NAMALWA (cell line): ENCODE data around the gene GON4L.
A peak's percentile ranks its signal among the peaks of the same experiment; 100 is the strongest.
"Not testable (repeated sequence)": the region's sequence is repeated elsewhere in the genome, so short reads cannot be mapped to it uniquely, and the experiment has no call there.

ENCODE experiments used
- DNase-seq: peaks from one replicate; pipeline ENCODE4 v3.0.0-alpha.2; 2015; ENCODE audit warnings: low spot score

Gene GON4L

DNA sequence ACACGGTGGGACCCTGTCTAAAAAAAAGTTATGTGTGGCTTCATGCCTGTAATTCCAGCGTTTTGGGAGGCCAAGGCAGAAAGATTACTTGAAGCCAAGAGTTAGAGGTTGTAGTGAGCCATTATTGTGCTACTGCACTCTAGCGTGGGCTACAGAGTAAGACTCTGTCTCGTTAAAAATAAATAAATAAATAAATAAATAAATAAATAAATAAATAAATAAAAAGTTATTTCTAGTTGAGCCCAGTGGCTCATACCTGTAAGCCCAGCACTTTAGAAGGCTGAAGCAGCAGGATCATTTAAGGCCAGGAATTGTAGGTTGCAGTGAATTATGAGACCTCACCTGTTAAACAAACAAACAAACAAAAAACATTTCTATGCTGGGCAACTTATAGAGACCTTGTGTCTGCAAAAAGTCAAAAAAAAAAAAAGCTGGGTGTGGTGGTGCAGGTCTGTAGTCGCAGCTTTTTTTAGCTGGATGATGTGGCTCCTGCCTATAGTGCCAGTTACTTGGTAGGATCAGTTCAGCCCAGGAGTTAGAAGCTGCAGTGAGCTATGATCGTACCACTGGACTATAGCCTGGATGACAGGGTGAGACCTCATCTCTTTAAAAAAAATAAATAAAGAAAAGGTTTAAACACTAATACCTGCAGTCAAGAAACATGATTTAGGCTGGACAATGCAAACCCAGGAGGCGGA, 25.6 kb downstream of the GON4L start:
- DNase-seq = no peak

DNA sequence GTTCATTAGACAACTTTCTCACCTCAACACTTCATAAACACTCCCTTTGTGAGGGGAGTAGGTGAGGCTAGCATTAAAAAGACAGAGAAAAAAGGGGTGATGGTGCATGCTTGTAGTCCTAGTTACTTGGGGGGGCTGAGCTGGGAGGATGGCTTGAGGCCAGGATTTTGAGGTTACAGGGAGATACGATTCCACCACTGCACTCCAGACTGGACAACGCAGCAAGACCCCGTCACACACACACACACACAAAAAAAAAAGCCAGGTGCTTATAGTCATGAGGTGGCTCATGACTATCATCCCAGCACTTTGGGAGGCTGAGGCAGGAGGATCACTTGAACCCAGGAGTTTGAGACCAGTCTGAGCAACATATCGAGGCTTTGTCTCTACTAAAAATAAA, 29.6 kb downstream of the GON4L start:
- DNase-seq = no peak

DNA sequence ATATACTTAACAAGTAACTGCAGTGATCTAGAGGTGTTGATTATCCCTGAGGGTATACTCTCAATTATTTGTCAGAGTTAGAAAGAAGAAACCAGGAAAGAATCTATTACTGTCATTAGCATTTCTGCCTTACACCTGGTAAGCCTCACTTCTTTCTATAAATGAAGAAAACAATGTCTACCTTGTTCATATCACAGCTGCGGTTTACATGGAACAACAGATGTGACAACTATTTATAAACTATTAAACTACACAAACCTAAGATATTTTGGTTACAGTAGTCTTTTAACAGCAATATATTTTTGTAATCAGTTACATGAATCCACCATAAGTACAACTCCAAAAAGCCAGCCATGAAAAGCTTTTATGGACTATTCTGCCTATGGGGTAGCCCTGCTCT, 40.7 kb downstream of the GON4L start:
- DNase-seq = peak; percentile 27

DNA sequence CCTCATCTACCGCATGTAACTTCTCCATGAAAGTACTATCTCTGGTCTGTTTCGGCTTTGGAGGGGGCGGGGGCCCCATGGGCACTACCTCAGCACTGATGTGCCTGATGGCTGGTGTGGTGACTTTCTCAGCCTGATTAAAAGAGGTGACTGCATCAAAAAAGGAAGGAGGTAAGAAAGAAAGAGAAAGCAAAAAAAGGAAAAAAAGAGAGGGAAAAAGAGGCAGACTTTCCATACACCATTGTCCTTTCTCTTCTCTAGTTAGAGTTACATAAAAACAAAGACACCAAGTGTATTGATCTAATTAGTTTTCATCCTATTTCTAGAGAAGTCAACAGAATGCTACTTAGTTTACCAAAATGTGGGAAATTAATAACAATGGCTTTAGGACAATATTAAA, 43.3 kb downstream of the GON4L start:
- DNase-seq = no peak

DNA sequence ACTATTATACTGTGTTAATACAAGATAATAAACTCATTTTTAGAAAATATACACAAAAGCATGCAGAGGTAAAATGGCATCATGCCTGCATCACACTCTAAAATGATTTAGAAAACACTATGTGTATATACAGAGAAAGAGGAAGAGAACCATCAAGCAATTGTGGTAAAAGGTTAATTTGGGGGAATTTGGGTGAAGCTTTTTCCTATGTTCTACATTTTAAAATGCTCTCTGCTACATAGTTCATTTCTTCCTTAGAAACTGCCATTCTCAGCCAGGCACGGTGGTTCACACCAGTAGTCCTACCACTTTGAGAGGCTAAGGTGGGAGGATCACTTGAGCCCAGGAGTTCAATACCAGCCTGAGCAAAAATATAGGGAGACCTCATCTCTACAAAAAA, 44.1 kb downstream of the GON4L start:
- DNase-seq = no peak

DNA sequence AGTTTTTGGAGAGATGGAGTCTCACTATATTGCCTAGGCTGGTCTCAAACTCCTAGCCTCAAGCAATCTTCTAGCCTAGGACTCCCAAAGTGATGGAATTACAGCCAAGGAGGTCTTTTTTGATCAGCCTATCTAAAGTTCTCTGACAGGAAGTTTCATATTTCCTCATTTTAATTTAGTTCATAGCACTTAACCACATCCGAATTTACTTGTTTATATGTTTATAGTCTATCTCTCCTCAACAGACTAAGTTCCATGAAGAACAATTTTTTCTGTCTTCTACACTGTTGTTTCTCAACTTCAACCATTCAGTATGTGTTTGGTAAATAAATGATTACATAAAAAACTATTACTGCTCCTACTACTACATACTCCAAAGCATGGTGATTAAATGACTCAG, 47.9 kb downstream of the GON4L start:
- DNase-seq = no peak

DNA sequence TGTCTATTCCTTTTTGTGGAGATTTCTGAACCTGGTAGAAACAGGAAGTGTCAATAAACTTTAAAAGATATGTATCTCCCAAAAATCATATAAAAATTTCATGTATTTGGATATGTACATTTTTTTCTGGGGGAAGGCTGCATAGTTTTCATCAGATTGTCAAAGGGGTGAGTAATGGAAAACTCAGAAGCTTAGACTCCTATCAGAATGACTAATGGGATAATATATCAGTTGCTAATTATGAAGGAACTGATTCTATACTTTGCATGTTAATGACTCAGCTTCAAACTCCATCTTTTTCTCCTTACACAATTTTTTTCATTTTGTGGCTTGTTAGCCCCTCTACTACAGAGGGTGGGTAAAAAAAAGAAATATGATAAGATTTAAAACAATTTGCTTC, 55.9 kb downstream of the GON4L start:
- DNase-seq = no peak

DNA sequence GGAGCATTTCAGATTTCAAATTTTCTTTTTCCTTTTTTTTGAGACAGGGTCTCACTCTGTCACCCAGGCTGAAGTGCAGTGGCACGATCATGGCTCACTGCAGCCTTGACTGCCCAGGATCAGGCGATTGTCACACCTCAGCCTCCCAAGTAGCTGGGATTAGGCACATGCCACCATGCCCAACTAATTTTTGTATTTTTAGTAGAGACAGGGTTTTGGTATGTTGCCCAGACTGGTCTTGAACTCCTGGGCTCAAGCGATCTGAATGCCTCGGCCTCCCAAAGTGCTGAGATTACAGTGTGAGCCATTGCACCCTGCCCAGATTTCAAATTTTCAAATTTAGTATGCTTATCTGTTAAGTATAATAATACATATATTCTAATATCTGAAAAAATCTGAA, 61.4 kb downstream of the GON4L start:
- DNase-seq = not testable (repeated sequence)

DNA sequence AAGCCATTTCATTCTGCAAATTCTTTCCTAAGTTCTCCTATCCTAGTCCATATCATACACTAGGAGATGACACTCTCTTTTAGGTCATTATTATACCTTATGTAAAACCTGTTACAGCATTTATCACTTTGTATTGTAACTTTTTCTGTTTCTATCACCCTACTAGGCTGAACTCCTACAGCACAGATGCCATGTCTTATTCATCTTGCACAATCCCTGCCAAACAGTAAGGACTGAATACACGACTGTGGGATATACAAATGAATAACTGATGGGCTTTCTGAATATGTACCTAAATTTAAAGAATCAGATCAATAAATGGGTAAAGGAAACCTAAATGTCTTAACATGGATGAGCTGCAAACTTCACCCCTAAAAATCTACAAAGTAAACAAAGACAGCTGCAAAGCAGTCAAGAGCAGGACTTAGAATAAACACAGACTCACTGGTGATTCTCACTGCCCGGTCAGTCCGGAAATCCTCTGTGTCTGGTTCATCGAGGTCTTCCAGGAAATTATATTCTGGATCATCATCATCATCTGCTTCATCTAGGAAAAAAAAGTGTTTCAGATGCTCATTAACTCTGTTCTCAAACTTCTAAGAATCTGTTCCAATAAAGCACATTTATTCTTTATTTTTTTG, 62.3 kb downstream of the GON4L start:
- DNase-seq = no peak

DNA sequence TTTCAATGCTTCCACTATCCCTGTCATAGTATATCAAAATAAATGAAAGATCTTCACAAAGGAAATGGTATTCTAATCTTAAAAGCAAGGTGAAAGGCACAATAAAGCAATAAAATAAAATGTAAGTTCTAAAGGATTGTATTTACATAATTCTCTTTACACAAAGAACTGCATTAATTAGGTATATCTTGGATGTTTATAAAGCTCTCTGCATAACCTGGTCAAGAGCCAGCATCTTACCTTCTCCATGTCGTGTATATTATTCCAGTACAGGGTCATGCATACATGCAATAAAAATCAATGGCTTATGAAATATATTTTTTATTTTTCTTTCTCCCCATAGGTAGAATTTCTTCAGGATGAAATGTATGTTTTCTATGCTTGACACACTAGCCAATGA, 63.8 kb downstream of the GON4L start:
- DNase-seq = no peak

DNA sequence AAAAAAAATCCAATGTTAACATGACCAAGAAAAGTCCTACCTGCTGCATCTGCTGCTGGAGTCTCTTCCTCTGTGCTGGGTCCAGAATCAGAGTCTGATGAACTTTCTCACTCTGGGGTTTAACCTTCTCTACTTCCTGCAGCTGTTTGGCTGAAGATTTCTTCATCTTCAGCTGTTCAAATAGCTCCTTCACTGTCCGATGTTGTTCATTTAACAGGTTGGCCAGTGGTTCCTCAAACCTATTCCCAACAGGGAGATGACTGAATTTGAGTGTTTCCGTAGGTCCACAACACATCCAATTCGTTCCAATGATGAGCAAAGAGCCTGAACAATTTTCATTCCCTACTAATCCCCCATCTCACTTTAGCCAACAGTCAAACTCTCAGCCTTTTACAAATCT, 79.4 kb downstream of the GON4L start:
- DNase-seq = no peak

DNA sequence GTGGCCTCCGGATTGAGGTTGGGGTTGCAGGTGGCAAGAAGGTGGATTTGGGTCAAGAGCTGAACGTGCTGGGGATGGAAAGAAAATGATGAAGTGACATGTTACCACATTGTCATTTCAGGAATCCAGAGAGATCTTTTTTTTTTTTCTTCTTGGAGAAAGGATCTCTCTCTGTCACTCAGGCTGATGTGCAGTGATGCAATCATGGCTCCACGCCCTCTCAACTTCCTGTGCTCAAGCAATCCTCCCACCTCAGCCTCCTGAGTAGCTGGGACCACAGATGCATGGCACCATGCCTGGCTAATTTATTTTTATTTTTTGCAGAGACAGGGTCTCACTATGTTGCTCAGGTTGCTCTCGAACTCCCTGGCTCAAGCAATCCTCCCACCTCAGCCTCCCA, 80.6 kb downstream of the GON4L start:
- no peak for DNase-seq

DNA sequence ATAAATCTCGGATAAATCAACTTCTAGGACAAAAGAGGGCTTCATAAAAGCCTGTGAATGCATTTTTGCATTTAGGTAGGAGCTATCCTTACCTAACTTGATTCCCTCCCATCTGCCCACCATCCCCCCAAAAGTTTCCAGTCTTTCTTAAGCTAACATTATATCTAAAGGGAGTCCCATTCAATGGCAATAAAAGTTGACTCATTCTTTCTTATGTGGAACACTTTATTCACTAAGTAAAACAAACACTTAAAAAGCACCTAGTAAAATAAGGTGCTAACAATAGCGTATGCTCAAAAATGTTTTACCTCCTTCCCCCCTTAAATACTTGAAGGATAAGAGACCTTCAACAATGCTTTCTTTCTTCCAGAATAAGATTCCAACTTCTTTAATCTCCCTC, 83.8 kb downstream of the GON4L start:
- no peak for DNase-seq

DNA sequence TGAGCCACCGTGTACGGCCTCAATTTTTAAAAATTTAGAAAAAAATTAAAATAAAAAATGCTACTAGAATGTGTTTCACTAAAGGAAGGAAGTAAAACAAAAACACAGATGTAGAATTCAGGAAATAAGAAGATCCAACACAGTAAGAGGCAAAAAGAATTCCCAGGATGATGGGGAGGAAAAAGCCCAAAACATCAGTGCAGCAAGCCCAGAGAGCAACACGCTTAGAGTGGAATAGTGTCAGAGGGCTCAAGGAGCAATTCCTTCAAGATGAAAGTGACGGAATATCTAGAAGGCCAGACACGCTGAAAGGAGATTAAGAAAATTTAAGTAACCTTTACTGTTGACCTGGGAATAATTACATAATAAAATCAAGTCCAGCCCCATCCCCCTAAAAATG, 87.8 kb downstream of the GON4L start:
- no peak for DNase-seq

DNA sequence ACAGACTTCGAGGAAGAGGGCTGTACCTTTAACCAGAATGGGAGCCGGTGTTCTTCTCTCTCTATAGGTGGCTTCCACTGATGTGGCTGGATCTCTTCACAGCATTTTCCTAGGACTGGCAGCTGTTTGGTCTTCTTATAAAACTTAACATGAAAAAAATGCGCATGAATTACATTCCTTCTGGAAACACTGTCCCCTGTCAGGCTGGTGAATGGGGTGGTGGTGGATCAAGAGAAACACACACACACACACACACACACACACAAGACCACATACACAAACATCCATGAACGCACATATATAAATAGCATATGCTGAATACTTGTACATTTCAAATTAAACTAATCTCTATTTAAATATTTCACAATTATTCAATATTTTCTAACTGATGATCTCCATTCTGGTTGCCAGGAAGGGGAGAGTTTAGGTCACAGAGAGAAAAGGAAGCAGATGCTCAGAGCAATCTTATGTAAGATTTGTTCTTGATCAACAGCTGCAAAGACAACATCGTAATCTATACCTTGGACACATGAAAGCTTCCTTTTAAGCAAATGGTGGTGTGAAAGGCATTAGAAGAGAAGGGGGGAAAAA, 89.5 kb downstream of the GON4L start:
- not testable (repeated sequence) for DNase-seq

DNA sequence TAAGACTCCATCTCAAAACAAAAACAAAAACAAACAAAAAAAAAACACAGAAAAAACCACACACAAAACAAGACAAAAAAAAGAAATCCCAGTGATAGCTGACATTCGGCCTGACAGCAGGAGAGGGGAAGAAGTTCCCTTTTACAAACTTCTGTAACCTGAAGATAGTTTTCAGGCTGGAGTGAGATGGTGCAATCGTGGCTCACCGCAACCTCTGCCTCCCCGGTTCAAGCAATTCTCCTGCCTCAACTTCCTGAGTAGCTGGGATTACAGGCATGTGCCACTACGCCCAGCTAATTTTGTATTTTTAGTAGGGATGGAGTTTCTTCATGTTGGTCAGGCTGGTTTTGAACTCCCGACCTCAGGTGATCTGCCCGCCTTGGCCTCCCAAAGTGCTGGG, 93.0 kb downstream of the GON4L start:
- not testable (repeated sequence) for DNase-seq

DNA sequence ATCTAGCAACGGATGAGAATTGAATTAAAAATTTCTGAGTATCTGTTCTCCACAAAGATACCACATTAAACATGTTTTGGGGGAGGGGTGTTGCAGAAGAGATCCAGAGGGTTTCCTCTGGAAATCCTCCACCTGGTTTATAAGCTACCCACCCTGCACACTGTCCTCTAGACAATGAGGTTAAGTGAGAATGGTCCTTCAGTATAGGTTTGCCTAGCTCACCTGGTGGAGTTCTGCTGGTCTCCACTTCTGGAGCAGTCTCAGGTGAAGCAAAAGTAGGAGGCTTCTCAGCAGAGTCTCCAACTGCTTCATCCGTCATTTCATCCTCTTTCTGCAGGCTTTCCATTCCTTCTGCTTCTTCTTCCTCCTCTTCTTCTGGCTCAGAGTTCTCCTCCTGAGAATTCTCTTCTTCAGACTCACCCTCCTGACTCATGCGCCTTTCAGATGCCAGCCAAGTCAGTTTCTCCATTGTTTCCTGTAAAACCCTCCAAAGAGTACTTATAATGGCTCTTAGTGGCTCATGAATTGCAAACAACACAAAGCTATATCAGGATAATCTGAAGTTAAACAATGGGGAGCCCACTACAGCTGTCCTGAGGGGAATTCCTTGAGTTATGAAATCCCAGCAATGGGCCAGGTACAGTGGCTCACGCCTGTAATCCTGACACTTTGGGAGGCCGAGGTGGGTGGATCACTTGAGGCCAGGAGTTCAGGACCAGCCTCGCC, 93.8 kb downstream of the GON4L start:
- DNase-seq = not testable (repeated sequence)

DNA sequence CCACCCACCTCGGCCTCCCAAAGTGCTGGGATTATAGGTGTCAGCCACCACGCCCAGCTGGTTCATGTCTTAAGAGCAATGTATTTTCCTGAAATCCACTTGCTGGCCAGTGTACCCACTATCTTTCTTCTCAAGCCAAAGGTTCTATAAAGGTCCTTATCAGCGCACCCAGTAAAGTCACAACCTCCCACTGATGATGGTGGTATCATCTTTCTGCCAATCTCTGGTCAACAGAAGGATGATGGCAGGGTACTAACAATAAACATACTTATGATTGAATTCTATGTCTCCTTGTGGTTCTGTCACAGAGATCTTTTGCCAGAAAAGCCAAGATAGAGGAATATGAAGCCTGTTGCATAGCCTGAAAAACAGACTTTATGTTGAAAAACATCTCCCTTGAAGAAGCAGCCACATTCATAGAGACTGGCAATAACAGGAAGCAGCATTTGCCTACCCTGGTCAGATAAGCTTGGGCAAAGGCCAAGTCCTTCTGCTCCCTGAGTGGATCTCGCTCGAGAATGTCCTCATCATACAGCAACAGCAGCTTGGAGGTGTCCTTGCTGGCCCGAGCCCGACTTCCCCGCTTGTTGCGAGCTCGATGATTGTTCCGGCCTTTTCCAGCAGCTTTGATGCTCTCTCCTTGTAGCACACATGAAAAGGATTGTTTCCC, 95.1 kb downstream of the GON4L start:
- no peak for DNase-seq

DNA sequence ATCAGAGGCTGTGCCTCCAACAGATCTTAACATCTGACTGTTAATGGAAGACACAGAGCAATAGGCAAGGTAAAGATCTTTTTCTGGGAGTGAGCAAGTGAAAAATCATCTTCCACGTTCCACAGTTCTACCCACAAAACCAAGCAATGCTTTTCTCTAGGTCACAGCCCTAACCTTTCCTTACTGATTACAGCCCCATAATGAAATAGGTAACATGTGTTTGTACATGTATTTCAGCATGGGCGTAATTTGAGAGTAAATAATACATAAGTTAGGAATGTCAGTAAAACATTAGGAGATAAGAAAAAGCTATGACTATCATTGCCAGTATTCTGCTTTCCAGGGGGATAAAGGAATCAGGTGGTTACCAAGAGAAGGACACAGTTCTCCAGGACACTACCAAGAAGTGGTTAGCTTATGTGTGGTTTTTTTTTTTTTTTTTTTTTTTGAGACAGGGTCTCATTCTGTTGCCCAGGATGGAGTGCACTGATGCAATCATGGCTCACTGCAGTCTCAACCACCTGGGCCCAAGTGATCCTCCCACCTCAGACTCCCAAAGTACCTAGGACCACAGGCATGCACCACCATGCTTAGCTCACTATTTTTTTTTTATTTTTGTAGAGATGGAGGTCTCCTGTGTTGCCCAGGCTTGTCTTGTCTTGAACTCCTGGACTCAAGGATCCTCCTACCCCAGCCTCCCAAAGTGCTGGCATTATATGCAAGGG, 96.1 kb downstream of the GON4L start:
- DNase-seq = no peak

DNA sequence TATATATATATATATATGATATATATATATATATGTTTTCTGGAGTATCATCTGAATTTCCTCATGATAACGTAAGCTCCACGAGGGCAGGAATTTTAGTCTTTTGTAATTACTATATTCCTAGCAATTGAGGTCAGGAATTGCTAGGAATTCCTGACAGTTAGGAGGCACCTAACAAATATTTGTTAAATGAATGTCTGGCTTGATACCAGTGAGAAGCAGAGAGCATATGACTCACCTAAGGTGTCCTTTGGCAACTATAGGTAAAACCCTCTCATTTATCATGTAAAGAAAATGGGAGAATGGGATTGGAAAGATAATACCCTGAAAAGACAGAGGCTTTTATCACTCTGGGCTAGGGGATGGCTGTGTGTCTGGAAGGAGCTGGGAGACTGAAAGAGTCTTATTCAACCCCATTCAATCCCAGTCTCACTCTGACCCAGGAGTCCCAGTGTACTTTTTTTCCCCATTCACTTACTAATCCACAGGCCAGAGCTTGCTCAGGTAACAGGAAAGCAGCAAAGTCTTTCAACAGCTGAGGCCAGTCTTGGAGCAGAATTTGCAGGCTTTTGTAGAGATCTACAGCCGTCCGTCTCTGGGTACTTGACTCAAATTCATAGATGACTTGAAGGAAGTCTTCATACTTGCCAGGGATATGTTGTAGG, 96.9 kb downstream of the GON4L start:
- DNase-seq = no peak

DNA sequence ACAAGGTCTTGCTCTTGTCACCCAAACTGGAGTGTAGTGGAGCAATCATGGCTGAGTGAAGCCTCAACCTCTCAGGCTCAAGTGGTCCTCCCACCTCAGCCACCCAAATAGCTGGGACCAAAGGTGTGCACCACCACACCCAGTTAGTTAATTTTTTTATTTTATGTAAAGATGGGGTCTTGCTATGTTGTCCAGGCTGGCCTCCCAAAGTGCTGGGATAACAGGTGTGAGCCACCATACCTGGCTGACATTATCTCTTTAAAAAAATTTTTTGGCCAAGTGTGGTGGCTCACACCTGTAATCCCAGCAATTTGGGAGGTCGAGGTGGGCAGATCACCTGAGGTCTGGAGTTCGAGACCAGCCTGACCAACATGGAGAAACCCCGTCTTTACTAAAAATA, 98.0 kb downstream of the GON4L start:
- DNase-seq = not testable (repeated sequence)
